Prostate gland (tissue), 2 donors: ENCODE results near the gene RNF44.

ENCODE experiments used
- CTCF ChIP-seq, 4 experiments: fragments of 200-600 bp in 2 of 4; fragments of 450-650 bp in 2 of 4; sonication (generic) in 2 of 4; IDR thresholded peaks; 1 replicate in 3 of 4; 2 replicates in 1 of 4; pipeline ENCODE4 v1.5.1; 2016 to 2019; ENCODE audit warnings: antibody characterized with exemption in 4 of 4, mild to moderate bottlenecking in 2 of 4, moderate library complexity in 2 of 4
- POLR2A ChIP-seq: fragments of 450-650 bp; IDR thresholded peaks from one replicate; pipeline ENCODE4 v1.6.1; 2016; ENCODE audit warnings: antibody characterized with exemption, mild to moderate bottlenecking
- POLR2AphosphoS5 ChIP-seq: sonication (generic); formaldehyde crosslinking; IDR thresholded peaks from one replicate; pipeline ENCODE4 v1.6.1; 2017; ENCODE audit warnings: antibody characterized with exemption

GRCh38 chr5:176526462-176526861 lies 10.7 kb downstream of the RNF44 start:
- TF ChIP-seq CTCF (IDR thresholded peaks at IDR 0.05): no peak
- TF ChIP-seq POLR2AphosphoS5: no peak
- TF ChIP-seq POLR2A: no peak
